ENCODE measurements around the gene SYNPO2.

DNA sequence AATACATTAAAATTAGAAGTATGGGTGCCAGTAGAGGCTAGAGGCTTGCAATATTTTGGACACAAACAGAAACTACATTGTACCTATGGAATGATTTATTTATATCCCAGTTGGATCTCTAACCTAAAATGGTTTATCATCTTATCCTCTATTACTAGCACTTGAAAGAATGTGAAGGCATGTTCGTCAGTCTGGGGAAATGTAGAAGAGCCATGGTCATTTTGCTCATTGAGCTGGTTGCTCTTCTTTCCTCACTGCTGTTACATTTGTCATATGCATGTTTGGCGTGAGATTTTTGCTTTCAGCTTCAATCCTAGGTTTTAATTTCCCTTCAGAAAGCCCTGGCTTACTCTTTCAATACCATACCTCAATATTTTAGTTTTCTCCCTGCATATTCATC is 164.6 kb downstream of the SYNPO2 start:
- TF ChIP-seq EZH2 (IDR thresholded peaks at IDR 0.05; ENCODE audit: low read length) (no peak), CTCF (optimal IDR thresholded peaks at IDR 0.05 in 1 of 3, IDR thresholded peaks at IDR 0.05 in 1 of 3, conservative IDR thresholded peaks at IDR 0.05 in 1 of 3; ENCODE audit: extremely low read depth in 1 of 3, insufficient read depth in 2 of 3, low read length in 3 of 3) (no peak)
